Right renal cortex interstitium (tissue), 3 donors: Measurements from ENCODE around the gene HOXB6. TPM values are rescaled to one million over a fixed set of nuclear protein-coding genes. Genes with fewer than 3 reads are reported as not detected.

Experiments used
- DNase-seq, 3 donors: peaks; one replicate each; pipeline ENCODE4 v3.0.0-alpha.2; 2013; ENCODE audit warnings: low read depth in 3 of 3, low spot score in 2 of 3
- polyA plus RNA-seq, 3 donors: library from polyadenylated mRNA; unstranded; fragments of 120-200 nt; gene quantifications; one replicate each; pipeline ENCODE4 v1.2.1, GENCODE V29; 2013; ENCODE audit not compliant: insufficient read length in 3 of 3

The HOXB6 gene
- polyA plus RNA-seq, result 10 to 100 TPM; 69.6 to 81.4 (median 72.6) TPM

DNA sequence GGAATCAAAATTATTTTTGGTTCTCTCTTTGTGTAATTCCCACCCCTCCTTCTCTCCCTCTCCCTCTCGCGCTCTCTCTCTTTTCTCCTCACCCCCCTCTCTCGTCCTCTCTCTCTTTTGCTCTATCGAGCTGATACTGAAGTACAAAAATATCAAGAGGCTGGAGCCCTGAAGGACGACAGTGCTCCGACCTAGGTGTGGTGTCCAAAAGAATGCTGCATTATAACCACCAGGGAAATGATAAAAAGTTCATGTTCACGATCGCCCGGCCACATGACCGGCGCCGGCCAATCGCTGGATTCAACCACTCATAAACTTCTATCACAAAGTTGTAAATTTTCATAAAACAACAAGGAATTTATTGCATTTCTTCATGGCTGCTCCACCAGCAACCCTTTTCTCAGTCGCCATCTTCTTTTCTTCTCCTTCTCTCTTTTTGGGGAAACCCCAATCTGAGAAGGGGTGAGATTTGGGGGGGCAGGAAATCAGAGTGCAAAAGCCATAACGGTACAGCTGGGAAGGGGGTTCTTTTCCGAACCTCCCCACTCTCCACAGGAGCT lies at the start of gene HOXB6:
TSS of gene HOXB6 (minus strand) at position 217 of the 560 bp plus-strand sequence. CDS start 6,836 bp downstream, outside the sequence.
- no peak for DNase-seq

DNA sequence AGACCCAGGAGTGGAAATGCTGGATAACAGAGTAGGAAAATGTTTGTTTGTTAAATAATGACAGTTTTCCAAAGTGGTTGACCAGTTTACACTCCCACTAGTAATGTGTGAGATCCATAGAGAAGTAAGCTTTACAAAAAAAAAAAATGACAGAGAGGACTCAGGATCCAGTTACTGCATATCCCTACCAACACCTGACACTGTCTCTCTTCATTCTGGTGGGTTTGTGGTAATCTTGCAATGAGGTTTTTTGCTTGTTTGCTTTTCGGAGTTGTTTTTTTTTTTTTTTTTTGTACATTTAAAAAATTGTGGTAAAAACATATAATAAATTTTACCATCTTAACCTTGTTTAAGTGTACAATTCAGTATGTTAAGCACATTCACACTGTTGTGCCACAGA lies 45.0 kb upstream of the HOXB6 start:
- DNase-seq, result no peak

DNA sequence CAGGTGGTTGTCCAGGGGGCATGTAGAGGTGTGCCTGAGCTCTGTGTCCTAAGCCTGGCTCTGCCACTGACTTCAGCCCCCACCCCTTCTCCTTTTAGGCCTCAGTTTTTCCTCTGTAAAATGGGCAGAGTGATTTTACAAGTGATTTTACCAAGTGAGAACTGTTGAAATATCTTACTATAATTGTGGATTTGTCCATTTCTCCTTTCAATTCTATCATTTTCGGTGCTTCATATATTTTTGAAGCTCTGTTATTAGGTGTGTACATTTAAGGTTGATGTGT lies 43.1 kb upstream of the HOXB6 start:
- no peak for DNase-seq

DNA sequence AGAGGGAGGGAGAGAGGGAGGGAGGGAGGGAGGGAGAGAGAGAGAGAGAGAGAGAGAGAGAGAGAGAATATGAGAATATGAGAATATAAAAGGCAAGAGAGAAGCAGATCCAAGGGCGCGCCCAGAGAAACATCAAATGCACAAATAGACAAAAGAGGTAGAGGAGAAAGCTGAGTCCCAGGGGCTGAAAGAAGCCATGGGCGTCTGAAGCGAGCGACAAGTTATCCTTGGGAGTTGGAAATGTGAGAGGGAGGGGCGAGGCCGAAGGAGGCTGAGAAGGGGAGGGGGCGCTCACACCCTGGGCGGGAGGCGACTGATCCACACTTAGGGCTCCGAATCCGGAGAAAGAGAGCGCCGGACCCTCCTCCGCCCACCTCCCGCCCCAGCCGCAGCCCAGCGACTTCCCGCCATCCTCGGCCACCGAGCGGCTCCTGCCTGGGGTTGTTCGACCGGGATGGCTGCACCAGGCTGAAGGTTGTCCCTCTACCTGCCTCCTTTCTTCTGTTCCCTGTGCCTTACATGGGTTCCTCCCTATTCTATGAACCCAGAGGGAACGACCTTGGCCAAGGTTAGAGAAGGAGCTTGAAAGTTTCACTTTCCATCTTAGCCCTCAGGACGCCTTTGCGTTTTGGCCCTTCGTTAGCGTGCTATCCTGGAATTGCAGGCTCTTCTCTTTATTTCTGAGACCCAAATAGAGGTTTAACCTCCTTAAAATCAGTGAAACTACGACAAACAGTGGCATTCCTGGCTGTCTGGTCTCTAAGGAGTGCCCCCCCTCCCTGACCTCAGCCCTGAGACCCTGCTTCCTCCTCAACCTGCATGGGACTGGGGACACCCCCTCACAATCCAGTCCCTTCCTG lies 42.5 kb upstream of the HOXB6 start:
- DNase-seq, result no peak

DNA sequence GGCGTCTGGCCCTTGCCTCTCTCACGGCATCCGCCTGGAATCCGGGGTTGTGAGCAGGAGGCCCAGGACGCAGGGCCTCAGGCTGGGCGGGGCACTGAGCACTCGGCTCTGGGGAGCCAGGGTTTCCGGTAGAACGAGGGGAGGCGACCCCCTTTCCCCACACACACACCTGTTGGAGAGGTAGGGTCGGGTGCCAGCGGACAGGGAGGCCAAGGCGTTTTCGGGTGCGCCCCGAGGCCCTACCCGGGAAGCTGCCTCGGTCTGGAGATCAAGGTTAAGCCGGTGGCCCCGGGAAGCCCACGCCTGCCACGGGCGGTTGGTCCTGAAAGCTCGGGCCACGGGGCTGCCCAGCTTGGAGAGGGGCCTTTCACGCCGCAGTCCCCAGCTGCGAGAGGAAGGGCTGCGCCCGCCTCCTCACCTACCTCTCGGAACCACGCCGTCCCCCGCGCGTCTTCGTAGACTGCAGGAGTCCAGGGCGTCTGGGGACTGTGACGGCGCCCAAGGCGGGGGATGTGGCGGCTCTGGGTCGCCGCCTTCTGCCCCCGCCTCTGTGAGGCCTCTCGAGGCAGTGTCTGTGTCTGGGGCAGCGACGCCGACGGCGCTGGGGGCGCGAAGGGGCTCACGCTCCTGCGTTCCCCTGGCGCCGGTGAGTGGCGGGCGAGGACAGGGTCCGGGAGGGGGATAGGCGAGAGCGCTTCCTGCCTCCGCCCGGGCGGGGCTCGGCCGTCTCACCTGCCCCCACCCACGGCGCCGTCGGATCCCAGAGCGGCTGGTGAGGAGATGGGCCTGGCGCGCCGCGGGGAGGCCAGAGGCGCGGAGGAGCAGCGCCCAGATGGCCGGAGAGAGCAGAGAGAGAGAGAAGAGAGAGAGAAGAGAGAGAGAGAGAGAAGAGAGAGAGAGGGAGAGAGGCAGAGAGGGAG lies 41.7 kb upstream of the HOXB6 start:
- peak in 1 of 3 donors; percentile 49 for DNase-seq

DNA sequence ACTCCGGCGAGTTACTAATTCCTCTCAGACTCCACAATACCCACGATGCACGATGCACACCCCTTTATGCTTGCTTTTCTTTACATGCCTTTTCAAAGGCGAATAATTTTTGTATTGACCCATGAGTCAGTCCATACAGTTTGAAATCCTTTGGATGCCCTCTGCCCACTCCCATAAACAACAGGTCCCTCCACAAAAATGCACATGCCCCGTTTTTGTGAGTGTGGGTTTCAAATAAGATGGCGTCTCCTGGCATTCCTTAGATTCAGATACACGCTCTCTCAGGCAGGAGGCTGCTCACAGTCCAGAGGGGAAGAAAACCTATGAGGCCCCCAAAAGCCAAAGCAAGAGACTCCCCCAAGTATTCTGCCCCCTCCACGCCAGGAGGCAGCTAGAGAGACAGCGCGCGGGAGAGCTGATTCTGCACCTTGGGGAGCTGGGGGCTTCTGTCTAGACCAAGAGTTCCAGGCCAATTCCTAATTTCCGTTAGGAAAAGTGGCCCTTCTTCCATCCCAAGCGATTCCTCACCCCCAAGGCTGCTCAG lies 40.9 kb upstream of the HOXB6 start:
- DNase-seq, result no peak

DNA sequence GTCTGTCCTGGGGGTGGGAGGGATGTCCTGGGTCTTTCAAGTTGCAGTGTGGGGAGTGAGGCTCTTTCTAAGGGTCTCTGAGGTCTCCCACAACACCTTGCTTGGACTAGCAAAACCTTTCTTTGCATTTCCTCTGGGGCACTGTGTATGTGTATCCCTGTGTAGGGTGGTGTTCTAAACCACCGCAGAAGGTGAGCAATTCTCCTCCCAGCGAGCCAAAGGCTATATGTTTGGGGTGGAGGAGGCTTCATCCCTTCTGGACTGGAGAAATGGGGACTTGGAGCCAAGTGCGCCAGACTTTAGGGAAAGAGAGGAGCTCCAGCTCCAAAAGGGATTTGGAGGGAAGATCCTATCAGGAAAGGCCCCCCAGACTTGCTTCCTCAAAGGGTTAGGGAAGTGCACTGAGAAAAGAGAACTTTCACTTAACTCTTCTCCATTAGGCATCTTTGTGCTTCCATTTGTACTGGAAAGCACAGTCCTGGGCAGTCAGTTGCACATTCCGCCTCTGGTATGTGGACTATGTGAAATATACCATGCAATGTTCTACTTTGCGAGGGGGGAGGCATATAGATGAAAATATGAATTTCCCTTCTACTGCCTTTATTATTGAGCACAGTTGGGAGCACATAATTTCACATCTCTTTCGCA lies 40.2 kb upstream of the HOXB6 start:
- DNase-seq, result no peak

DNA sequence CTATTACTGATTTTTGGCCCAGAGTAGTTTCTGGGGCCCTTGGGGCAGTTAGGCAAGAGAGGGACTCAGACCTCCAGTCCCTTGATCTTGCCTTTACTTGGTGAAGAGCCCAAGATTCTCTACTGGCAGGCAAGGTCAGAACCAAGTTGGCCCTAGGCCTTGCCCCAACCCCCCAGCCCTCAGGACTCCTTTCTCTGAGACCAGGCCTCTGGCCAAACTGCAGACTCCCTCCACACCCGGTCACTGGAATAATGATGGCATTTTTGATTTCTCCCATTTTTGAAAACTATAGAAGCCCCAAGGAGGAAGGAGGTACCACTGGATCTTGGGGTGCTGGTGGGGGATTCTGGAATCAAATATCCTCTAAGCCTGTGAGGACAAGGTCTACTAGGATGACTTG lies 39.4 kb upstream of the HOXB6 start:
- no peak for DNase-seq

DNA sequence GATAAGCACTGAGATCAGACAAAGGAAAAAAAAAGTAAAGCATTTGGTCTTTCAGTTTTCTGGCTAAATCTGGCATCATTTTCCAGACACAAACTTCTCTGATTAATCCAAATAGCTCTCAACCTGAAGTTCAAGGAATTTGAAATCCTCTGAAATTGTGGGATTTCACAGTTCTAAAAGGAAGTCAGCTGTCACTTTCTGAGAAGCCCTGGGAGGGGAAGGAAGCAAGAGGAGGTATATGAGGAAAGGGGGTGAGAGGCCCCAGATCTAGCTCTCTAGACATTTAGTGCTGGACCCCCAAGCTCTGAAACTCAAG lies 38.9 kb upstream of the HOXB6 start:
- DNase-seq, result no peak

DNA sequence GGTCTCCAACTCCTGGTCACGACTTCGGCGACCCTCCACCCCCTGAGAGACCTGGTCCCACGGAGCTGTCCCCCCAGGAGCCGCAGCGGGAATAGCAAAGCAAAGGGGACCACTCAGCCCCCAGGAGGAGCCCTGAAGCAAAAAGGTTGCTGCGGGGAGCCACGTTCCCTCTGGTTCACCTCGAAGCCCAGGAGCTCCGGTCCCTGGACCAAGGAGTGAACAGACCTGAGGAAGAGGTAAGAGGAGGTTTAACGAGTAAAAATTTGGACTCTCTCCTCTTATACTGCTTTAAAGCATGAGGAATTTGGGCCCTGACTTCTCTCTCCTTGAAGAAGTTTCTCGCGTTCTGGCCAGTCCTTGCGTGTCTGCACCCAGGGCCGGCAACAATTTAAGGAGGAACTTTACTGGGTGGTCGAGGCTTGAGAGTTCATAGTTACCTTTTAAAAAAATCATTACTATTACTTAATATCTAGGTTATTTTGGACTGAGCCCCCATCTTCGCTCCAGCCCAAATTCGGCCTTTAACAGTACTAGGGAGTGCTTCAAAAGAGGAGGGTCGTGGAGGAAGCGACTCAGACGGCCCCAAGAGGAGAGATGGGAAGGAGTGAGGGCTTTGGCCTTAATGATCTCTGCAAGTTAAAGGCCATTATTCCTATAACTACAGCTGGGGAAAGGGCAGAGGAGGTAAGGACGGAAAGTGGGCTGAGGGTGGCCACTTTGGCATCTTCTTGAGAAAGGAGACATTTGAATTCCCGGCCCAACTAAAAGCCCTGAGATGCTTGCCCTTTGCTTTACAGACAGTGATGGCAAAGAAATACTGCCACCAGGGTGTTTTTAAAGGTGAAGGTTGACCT lies 38.3 kb upstream of the HOXB6 start:
- DNase-seq, result no peak

DNA sequence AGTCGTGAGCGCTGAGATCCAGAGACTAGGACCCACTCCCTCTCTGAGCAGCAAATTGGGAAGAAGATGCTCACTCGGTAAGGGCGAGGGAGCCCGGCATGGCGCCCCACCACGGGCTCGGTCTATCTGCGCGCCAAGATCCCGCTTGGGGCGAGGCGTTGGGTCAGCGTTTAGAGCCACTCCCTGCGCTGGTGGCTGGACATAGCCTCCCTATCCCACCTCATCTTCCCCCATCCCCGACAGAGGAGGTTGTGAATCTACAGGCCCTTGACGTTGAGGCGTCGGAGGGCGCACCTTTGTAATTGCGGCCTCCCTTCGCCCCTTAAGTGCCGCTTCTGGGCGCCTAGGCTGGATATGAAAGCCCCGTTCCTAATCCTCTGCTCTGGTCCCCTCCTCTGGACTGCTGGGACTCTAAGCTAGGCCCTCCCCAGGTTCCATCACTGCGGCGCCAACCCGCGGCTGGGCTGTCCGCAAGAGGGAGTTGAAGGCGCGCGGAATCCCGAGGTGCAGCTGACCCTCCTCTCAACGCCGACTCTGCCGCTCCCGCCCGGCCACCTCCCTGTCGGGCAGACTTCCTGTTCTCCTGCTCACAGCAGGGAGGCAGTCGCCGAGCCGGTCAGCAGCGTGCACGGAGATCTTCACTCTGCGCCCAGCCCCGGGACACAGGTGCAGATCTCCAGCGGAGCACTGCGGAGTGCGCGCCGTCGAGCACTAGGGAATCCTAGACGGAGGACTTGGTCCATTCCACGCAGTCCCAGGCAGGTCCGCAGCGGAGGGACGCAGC lies 37.5 kb upstream of the HOXB6 start:
- DNase-seq, result no peak

DNA sequence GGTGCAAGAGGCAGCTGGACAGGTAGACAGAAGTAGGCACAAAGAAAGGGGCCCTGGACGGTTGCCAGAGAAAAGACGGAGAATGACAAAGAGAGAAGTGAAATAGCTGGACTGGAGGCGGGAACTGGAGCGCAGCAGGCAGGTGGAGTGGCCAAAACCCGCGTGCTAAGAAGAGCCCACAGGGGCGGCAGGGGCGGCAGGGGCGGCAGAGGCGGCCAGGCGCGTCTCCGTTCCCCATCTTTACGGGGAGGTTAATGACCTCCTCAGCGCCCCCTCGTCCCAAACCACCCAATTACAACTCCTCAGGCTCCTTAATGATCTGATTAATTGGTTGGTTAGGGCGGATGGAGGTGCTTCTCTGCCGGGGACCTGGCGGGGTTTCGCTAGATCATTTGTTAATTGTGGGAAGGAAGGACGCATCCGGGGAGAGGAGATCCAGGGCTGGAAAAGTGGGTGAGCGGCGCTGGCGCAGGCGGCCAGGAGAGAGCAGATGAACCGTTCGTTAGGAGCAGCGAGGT lies 36.8 kb upstream of the HOXB6 start:
- DNase-seq, result no peak

DNA sequence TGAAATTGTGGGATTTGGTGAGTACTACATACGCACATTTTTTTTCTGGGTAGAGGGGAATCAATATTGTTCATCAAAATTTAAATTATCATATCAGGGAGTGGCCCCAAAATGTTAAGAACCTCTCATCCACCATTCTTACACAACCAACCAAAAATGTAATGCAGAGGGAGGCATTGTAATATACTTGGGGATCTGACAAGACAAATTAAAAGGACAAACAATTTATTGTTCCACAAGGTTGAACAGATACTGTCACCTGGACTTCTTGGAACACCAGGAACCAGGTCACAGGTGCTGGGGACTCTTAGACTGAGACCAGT lies 36.0 kb upstream of the HOXB6 start:
- DNase-seq, result no peak

DNA sequence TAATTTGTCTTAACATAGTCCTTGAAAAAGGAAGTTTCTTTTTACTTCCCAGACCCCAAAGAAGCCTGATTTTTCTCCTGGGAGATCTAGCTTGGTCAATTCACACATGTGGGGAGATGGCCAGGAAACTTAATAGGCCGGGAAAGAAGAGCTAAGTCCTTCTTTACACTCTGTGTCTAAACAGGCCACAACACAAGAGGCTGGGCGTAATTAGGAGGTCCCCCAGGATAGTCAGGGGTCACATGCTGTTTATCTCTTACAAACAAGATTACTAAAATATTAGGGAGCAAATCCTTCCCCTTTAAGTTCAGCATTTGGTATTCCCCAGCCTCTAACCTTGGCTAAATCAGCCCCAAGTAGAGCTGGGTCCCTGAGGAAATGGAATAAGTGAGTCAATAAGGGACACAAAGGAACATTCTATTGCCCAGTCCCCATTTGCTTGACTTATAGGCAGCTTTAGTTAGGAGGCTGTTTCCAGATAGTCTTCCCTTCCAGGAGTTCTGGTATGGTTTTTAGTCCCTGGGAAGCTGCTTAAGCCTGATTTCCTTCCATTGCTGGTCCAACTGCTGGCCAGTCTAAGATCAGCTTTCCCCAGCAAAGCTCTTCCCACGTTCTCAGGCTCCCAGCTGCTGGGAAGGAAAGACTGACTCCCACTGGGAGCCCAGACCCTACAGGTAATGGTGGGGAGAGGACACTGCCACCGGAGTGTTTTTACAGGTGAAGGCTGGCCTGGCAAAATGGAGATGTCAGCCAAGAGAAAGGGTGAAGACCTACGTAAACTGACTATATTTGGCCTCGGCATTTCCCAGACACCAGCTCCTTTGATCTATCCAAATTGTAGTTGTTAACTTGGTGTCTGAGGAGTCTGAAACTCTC lies 35.4 kb upstream of the HOXB6 start:
- DNase-seq, result no peak

DNA sequence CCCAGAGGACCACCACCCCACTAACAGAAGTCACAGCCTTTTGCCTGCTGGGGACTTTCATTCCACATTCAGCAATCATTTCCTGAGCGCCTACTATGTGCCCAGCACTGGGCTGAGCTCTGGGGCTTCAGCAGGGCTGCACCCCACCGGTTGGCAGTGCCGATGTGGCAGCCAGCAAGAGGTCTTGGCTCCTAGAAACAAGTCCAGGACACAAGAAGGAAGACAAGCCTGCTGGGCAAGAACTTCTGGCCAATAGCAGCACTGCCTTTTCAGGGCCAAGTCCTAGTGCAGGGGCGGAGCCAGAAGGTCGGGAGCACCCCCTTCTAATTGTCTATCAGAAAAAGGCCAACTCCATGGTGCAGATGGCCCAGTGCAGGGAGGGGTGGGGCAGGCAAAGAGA lies 34.4 kb upstream of the HOXB6 start:
- no peak for DNase-seq

DNA sequence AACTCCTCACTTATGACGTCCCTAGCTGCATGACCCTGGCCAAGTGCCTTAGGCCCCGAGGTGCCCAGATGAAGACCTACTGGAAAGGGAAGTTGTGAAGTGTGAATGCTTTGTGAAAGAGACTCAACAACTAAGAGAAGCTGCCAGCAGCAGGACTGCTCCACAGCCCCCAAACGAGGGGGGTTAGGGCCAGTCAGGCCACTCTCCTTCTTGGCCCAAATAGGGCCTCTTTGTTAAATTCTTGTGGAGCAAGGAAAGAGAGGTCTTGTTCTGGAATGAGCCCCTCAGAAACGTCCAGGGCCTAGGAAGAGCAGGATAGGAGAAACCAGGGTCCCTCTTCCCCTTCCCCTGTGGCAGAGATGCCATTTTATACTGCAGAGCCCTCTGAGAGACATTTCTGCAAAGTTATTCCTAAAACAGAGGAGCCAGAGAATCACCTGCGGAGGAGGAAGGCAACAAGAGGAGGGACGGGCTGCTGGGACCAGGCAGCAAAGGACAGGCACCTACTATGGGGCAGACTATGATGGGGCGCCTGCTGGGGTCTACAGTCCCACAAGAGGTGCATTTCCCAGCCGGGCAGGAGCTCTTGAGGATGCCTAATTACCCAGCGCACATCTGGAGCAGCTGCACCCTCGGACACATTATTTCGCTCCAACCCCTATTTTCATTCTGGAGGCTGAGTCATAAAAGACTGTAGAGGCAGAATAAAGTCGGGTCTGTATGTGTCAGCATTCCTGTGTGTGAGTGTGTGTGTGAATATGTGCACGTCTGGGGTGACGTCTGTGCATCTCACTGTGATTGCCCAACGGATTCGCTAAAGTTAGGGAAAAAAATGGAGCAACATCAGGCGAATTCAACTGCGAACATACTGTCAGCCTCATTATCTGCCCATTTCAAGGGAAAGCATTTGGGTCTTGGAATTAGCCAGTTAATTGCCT lies 32.8 kb upstream of the HOXB6 start:
- no peak for DNase-seq
